Stimulated activated naive CD8-positive, alpha-beta T cell treated with anti-CD3 and anti-CD28 coated beads, Interleukin-15, Interleukin-2, amounts not matched to agents 100 U/mL and 50 U/mL, for 24 hours (primary cell): ENCODE results near the gene TIGAR.

Experiments used
- ATAC-seq: fragments of 150-1000 bp; cut with Tn5 transposase; one replicate; pipeline ENCODE4 v1.10.0; 2021
- DNase-seq: peaks from one replicate; pipeline ENCODE4 v3.0.0; 2021

TIGAR gene

GRCh38 chr12:4303750-4304149 is 17.3 kb upstream of the TIGAR start:
- no peak for DNase-seq

GRCh38 chr12:4307593-4308333 is 13.2 kb upstream of the TIGAR start:
- ATAC-seq, result peak; percentile 45
- no peak for DNase-seq

More at GRCh38 chr12:4303750-4304149, 17.3 kb upstream of the TIGAR start:
- peak; percentile 6 for ATAC-seq

- no peak for ATAC-seq
Observed at GRCh38 chr12:4308334-4308950, 12.6 kb upstream of the TIGAR start.

GRCh38 chr12:4311776-4312175 is 9.2 kb upstream of the TIGAR start:
- ATAC-seq (no peak), DNase-seq (no peak)

More at GRCh38 chr12:4308334-4308950, 12.6 kb upstream of the TIGAR start:
- no peak for DNase-seq

- DNase-seq (no peak), ATAC-seq (no peak)
Observed at GRCh38 chr12:4312251-4312650, 8.8 kb upstream of the TIGAR start.

GRCh38 chr12:4320497-4320852 is 538 bp upstream of the TIGAR start:
- ATAC-seq (peak; percentile 39), DNase-seq (no peak)

GRCh38 chr12:4322726-4323125 is 1.7 kb downstream of the TIGAR start:
- ATAC-seq (no peak), DNase-seq (no peak)

- DNase-seq, result no peak
- no peak for ATAC-seq
Observed at GRCh38 chr12:4323396-4323795, 2.4 kb downstream of the TIGAR start.

GRCh38 chr12:4324366-4324765 is 3.4 kb downstream of the TIGAR start:
- no peak for DNase-seq
- ATAC-seq, result no peak

- ATAC-seq (no peak), DNase-seq (no peak)
Observed at GRCh38 chr12:4325966-4326365, 5.0 kb downstream of the TIGAR start.

GRCh38 chr12:4327293-4327692 is 6.3 kb downstream of the TIGAR start:
- ATAC-seq (no peak), DNase-seq (no peak)

- DNase-seq, result no peak
Observed at GRCh38 chr12:4330203-4330602, 9.2 kb downstream of the TIGAR start.

GRCh38 chr12:4331221-4331620 is 10.2 kb downstream of the TIGAR start:
- DNase-seq (no peak), ATAC-seq (no peak)

More at GRCh38 chr12:4330203-4330602, 9.2 kb downstream of the TIGAR start:
- ATAC-seq, result no peak

- ATAC-seq (no peak), DNase-seq (no peak)
Observed at GRCh38 chr12:4331842-4332241, 10.8 kb downstream of the TIGAR start.

- DNase-seq (no peak), ATAC-seq (no peak)
Observed at GRCh38 chr12:4346931-4347330, 25.9 kb downstream of the TIGAR start.

- ATAC-seq (peak; percentile 69), DNase-seq (peak; percentile 31)
Observed at GRCh38 chr12:4353785-4354208, 32.8 kb downstream of the TIGAR start.

GRCh38 chr12:4355156-4356040 is 34.4 kb downstream of the TIGAR start:
- no peak for DNase-seq
- peak; percentile 26 for ATAC-seq

GRCh38 chr12:4356041-4356327 is 35.0 kb downstream of the TIGAR start:
- ATAC-seq (peak; percentile 40), DNase-seq (peak; percentile 71)

- DNase-seq (no peak), ATAC-seq (no peak)
Observed at GRCh38 chr12:4366090-4366489, 45.1 kb downstream of the TIGAR start.

- ATAC-seq (no peak), DNase-seq (no peak)
Observed at GRCh38 chr12:4369548-4369947, 48.5 kb downstream of the TIGAR start.

- DNase-seq (no peak), ATAC-seq (no peak)
Observed at GRCh38 chr12:4370265-4370664, 49.3 kb downstream of the TIGAR start.

GRCh38 chr12:4372653-4373052 is 51.6 kb downstream of the TIGAR start:
- DNase-seq (no peak), ATAC-seq (no peak)

- ATAC-seq, result no peak
- DNase-seq, result no peak
Observed at GRCh38 chr12:4375449-4375848, 54.4 kb downstream of the TIGAR start.
